Measurements from ENCODE around the gene SLC13A4. TPM values are rescaled to one million over a fixed set of nuclear protein-coding genes. Genes with fewer than 3 reads are reported as not detected.

The SLC13A4 gene
- total and polyA plus RNA-seq, 2 donors (not counting 1 experiment from before 2014, with no cell fraction given) = 0.32 to 0.50 TPM

- Histone ChIP-seq H2AFZ (ENCODE audit: low read length) (no peak overlapping the region), H3K36me3 (ENCODE audit: control insufficient read depth, insufficient read depth, low read length) (no peaks in the 10 kb centered on the region), H3K27me3 (ENCODE audit: control insufficient read depth, insufficient read depth, low read length) (no peaks in the 10 kb centered on the region), H3K79me2 (ENCODE audit: control insufficient read depth, insufficient read depth, low read length) (no peaks in the 10 kb centered on the region), H3K9me3 (ENCODE audit: control insufficient read depth, insufficient read depth, low read depth, low read length) (no peaks in the 10 kb centered on the region), H3K27ac (ENCODE audit: insufficient read depth, low read length) (no peak overlapping the region), H4K20me1 (ENCODE audit: control insufficient read depth, extremely low read depth, insufficient read depth, low read length) (no peaks in the 10 kb centered on the region), H3K9ac (ENCODE audit: insufficient read depth, low read length) (no peak overlapping the region), H3K4me3 (replicated peaks in 1 of 4; ENCODE audit: control extremely low read depth in 1 of 4, insufficient read depth in 1 of 4, low read depth in 3 of 4, low read length in 4 of 4) (no peak overlapping the region), H3K4me2 (ENCODE audit: extremely low read depth, insufficient read depth, low read length) (no peak overlapping the region), H3K4me1 (ENCODE audit: control insufficient read depth, extremely low read depth, insufficient read depth, low read length) (no peaks in the 10 kb centered on the region)
- DNase-seq (ENCODE audit: low read depth in 2 of 2) = no peak
- TF ChIP-seq EZH2 (IDR thresholded peaks at IDR 0.05; ENCODE audit: low read length, missing control alignments) (no peak), CTCF (conservative IDR thresholded peaks at IDR 0.05 in 1 of 2, IDR thresholded peaks at IDR 0.05 in 1 of 2; ENCODE audit: low read depth in 1 of 2, low read length in 2 of 2) (no peak)
Measured at GRCh38 chr7:135707570-135707966, 20.4 kb downstream of the SLC13A4 start.

- Histone ChIP-seq H3K4me2 (ENCODE audit: extremely low read depth, insufficient read depth, low read length) (no peak overlapping the region), H3K4me1 (ENCODE audit: control insufficient read depth, extremely low read depth, insufficient read depth, low read length) (no peaks in the 10 kb centered on the region), H4K20me1 (ENCODE audit: control insufficient read depth, extremely low read depth, insufficient read depth, low read length) (no peaks in the 10 kb centered on the region), H3K36me3 (ENCODE audit: control insufficient read depth, insufficient read depth, low read length) (no peaks in the 10 kb centered on the region), H2AFZ (ENCODE audit: low read length) (no peak overlapping the region), H3K4me3 (replicated peaks in 1 of 4; ENCODE audit: control extremely low read depth in 1 of 4, insufficient read depth in 1 of 4, low read depth in 3 of 4, low read length in 4 of 4) (no peak overlapping the region), H3K9me3 (ENCODE audit: control insufficient read depth, insufficient read depth, low read depth, low read length) (no peaks in the 10 kb centered on the region), H3K27me3 (ENCODE audit: control insufficient read depth, insufficient read depth, low read length) (no peaks in the 10 kb centered on the region), H3K9ac (ENCODE audit: insufficient read depth, low read length) (no peak overlapping the region), H3K27ac (ENCODE audit: insufficient read depth, low read length) (no peak overlapping the region), H3K79me2 (ENCODE audit: control insufficient read depth, insufficient read depth, low read length) (no peaks in the 10 kb centered on the region)
- DNase-seq (ENCODE audit: low read depth in 2 of 2) = peak in 1 of 2 donors; percentile 66
- no peak for TF ChIP-seq EZH2 (IDR thresholded peaks at IDR 0.05; ENCODE audit: low read length, missing control alignments)
- TF ChIP-seq CTCF (conservative IDR thresholded peaks at IDR 0.05 in 1 of 2, IDR thresholded peaks at IDR 0.05 in 1 of 2; ENCODE audit: low read depth in 1 of 2, low read length in 2 of 2) = no peak
Measured at GRCh38 chr7:135706858-135707569, 21.0 kb downstream of the SLC13A4 start.

GRCh38 chr7:135706038-135706742 lies 21.8 kb downstream of the SLC13A4 start:
- Histone ChIP-seq H3K79me2 (ENCODE audit: control insufficient read depth, insufficient read depth, low read length) (no peaks in the 10 kb centered on the region), H4K20me1 (ENCODE audit: control insufficient read depth, extremely low read depth, insufficient read depth, low read length) (no peaks in the 10 kb centered on the region), H3K9me3 (ENCODE audit: control insufficient read depth, insufficient read depth, low read depth, low read length) (no peaks in the 10 kb centered on the region), H3K4me1 (ENCODE audit: control insufficient read depth, extremely low read depth, insufficient read depth, low read length) (no peaks in the 10 kb centered on the region), H3K4me3 (replicated peaks in 1 of 4; ENCODE audit: control extremely low read depth in 1 of 4, insufficient read depth in 1 of 4, low read depth in 3 of 4, low read length in 4 of 4) (no peak overlapping the region), H3K27me3 (ENCODE audit: control insufficient read depth, insufficient read depth, low read length) (no peaks in the 10 kb centered on the region), H3K9ac (ENCODE audit: insufficient read depth, low read length) (no peak overlapping the region), H3K36me3 (ENCODE audit: control insufficient read depth, insufficient read depth, low read length) (no peaks in the 10 kb centered on the region), H2AFZ (ENCODE audit: low read length) (no peak overlapping the region), H3K4me2 (ENCODE audit: extremely low read depth, insufficient read depth, low read length) (no peak overlapping the region), H3K27ac (ENCODE audit: insufficient read depth, low read length) (no peak overlapping the region)
- peak in 1 of 2 donors; percentile 14 for DNase-seq (ENCODE audit: low read depth in 2 of 2)
- TF ChIP-seq EZH2 (IDR thresholded peaks at IDR 0.05; ENCODE audit: low read length, missing control alignments) (no peak), CTCF (conservative IDR thresholded peaks at IDR 0.05 in 1 of 2, IDR thresholded peaks at IDR 0.05 in 1 of 2; ENCODE audit: low read depth in 1 of 2, low read length in 2 of 2) (no peak)

Measured in fibroblast of lung (primary cell).